ENCODE results near the gene C19orf67. TPM values are rescaled to one million over a fixed set of nuclear protein-coding genes. Genes with fewer than 3 reads are reported as not detected.

The C19orf67 gene
- total and polyA plus RNA-seq, 2 of the 13 experiments (the other 11 are each of a cell fraction or from before 2014, with no cell fraction given) = 0.11 to 0.32 TPM

- TF ChIP-seq PRDM10 (CRISPR knock-in tag; IDR thresholded peaks at IDR 0.05; ENCODE audit: low read depth) (peak; percentile 86; the same call in 1 of the 2 replicates), FOXO1 (CRISPR knock-in tag; IDR thresholded peaks at IDR 0.05) (no peak; the same call in 1 of the 2 replicates), KDM4B (CRISPR knock-in tag; IDR thresholded peaks at IDR 0.05) (0 out of 2 replicates have a peak, but pooled peaks have one; percentile 20), AGO2 (optimal IDR thresholded peaks at IDR 0.05; ENCODE audit: low read depth, low read length) (peak; percentile 73), HBP1 (CRISPR knock-in tag; IDR thresholded peaks at IDR 0.05; ENCODE audit: low read depth) (peak; percentile 27; the same call in 1 of the 2 replicates), ZNF609 (CRISPR knock-in tag; IDR thresholded peaks at IDR 0.05; ENCODE audit: borderline replicate concordance) (no peak), ATM (IDR thresholded peaks at IDR 0.05; ENCODE audit: borderline replicate concordance) (no peak), ZNF703 (CRISPR knock-in tag; IDR thresholded peaks at IDR 0.05; ENCODE audit: borderline replicate concordance) (no peak), ZNF616 (CRISPR knock-in tag; IDR thresholded peaks at IDR 0.05; ENCODE audit: low read depth) (peak; percentile 28; the same call in 1 of the 2 replicates), ELF4 (CRISPR knock-in tag; IDR thresholded peaks at IDR 0.05; ENCODE audit: borderline replicate concordance) (no peak), ZFY (CRISPR knock-in tag; IDR thresholded peaks at IDR 0.05) (peak; percentile 98), ZFP1 (CRISPR knock-in tag; IDR thresholded peaks at IDR 0.05) (0 out of 2 replicates have a peak, but pooled peaks have one; percentile 23), MAFF (IDR thresholded peaks at IDR 0.05; ENCODE audit: low read depth, low read length) (no peak), MTA3 (CRISPR knock-in tag; IDR thresholded peaks at IDR 0.05) (no peak), HDAC6 (IDR thresholded peaks at IDR 0.05; ENCODE audit: low read depth, low read length) (no peak), SNAPC2 (CRISPR knock-in tag; IDR thresholded peaks at IDR 0.05) (no peak), ZNF329 (CRISPR knock-in tag; IDR thresholded peaks at IDR 0.05; ENCODE audit: low read depth) (0 out of 2 replicates have a peak, but pooled peaks have one; percentile 66), DPF2 (CRISPR knock-in tag; IDR thresholded peaks at IDR 0.05; ENCODE audit: borderline replicate concordance, low read depth) (no peak)
Measured at GRCh38 chr19:14118165-14119051, 32.8 kb upstream of the C19orf67 start (continued).
